ENCODE measurements around the gene ZDHHC14. TPM values are rescaled to one million over a fixed set of nuclear protein-coding genes. Genes with fewer than 3 reads are reported as not detected.
A peak's percentile ranks its signal among the peaks of the same experiment; 100 is the strongest.

The ZDHHC14 gene
- total and polyA plus RNA-seq, 12 donors = 7.7 to 31.2 (median 15.2) TPM

- Histone ChIP-seq H3K9me3 (no peaks in the 10 kb centered on the region), H3K36me3 (peaks cover 0 to 24% (median 0%) of the 10 kb centered on the region in 9 donors), H3K4me1 (no peaks in the 10 kb centered on the region), H3K4me3 (no peak overlapping the region), H3K27ac (no peak overlapping the region), H3K27me3 (no peaks in the 10 kb centered on the region)
- TF ChIP-seq CTCF (IDR thresholded peaks at IDR 0.05) = no peak
- ATAC-seq (no peak), DNase-seq (no peak)
- 61 to 66% methylated on average over 10 of the region's 10 CpGs for WGBS, 2 donors
- intact Hi-C loops (cut with DNase I) = no loop called here
Observed at GRCh38 chr6:157629220-157629619, 248.2 kb downstream of the ZDHHC14 start.

GRCh38 chr6:157630463-157631080 lies 249.6 kb downstream of the ZDHHC14 start:
- WGBS, 2 donors = 78 to 95% methylated on average over 5 of the region's 5 CpGs
- intact Hi-C loops (cut with DNase I) = no loop called here
- Histone ChIP-seq H3K4me1 (no peaks in the 10 kb centered on the region), H3K27ac (no peak overlapping the region), H3K9me3 (no peaks in the 10 kb centered on the region), H3K4me3 (no peak overlapping the region), H3K36me3 (peaks cover 0 to 38% (median 0%) of the 10 kb centered on the region in 9 donors), H3K27me3 (no peaks in the 10 kb centered on the region)
- DNase-seq (no peak), ATAC-seq (peak in 1 of 8 donors; percentile 18)
- TF ChIP-seq CTCF (IDR thresholded peaks at IDR 0.05) = no peak

GRCh38 chr6:157631412-157631811 lies 250.4 kb downstream of the ZDHHC14 start:
- ATAC-seq (peak in 1 of 8 donors; percentile 13), DNase-seq (no peak)
- 81 to 82% methylated on average over 7 of the region's 7 CpGs for WGBS, 2 donors
- intact Hi-C loops (cut with DNase I) = no loop called here
- no peaks in the 10 kb centered on the region for H3K9me3 ChIP-seq
- TF ChIP-seq CTCF (IDR thresholded peaks at IDR 0.05) = no peak
- peaks cover 0 to 44% (median 0%) of the 10 kb centered on the region in 9 donors for H3K36me3 ChIP-seq
- H3K27ac ChIP-seq = no peak overlapping the region
- no peak overlapping the region for H3K4me3 ChIP-seq
- H3K27me3 ChIP-seq = no peaks in the 10 kb centered on the region
- no peaks in the 10 kb centered on the region for H3K4me1 ChIP-seq

- H3K36me3 ChIP-seq = peaks cover 0 to 48% (median 0%) of the 10 kb centered on the region in 9 donors
- TF ChIP-seq CTCF (IDR thresholded peaks at IDR 0.05) = no peak
- ATAC-seq = peak in 1 of 8 donors; percentile 17
- H3K27me3 ChIP-seq = no peaks in the 10 kb centered on the region
- H3K4me1 ChIP-seq = no peaks in the 10 kb centered on the region
- H3K27ac ChIP-seq = no peak overlapping the region
- intact Hi-C loops (cut with DNase I) = no loop called here
- 82 to 93% methylated on average over 11 of the region's 11 CpGs for WGBS, 2 donors
- H3K4me3 ChIP-seq = no peak overlapping the region
- no peaks in the 10 kb centered on the region for H3K9me3 ChIP-seq
- no peak for DNase-seq
Observed at GRCh38 chr6:157631838-157632614, 251.0 kb downstream of the ZDHHC14 start.

All from heart right ventricle (tissue), 16 donors.